ENCODE results near the gene C22orf15. TPM values are rescaled to one million over a fixed set of nuclear protein-coding genes. Genes with fewer than 3 reads are reported as not detected.

Gene C22orf15
- polyA plus RNA-seq, 1 donor, result 0.33 TPM

DNA sequence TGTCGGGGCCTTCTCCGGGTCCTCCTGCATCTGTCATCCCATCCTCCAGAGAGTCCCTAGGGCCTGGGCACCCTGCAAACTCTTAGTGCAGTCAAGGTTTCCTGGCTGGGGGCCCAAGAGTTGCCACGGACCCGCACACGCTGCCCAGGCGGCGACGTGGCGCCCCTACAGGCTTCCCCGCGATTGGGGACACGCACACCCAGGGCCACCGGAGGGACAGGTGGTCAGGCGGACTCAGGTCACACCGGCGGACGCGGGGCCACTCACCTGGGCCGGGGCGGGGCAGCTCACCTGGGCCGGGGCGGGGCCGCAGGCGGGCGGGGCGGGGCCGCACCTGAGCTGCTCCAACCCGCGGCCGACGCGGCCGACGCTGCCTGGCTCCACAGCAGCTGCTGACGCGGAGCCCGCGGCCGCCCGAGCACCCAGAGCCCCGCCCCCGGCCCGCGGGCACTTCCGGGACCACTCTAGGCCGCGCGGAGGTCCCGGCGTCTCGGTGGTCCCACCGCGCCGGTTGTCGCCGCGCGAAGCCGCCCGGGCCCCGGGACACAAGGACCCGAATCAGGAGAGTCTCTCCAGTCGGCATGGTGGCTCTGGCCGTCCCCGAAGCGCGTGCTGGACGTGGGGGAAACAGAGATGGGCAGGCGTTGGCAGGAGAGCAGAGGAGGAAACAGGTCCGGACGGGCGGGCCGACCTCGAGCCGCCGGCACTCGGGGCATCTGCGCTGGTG lies 11.9 kb upstream of the C22orf15 start, which contains the start of gene ZNF70:
Gene ZNF70, minus strand, starts transcription at position 399 of the 727 bp plus-strand sequence. CDS start 5,972 bp downstream, outside the sequence.
- DNase-seq (ENCODE audit: low read depth), result no peak

GRCh38 chr22:23751441-23751996 lies 11.3 kb upstream of the C22orf15 start:
- DNase-seq (ENCODE audit: low read depth), result no peak

DNA sequence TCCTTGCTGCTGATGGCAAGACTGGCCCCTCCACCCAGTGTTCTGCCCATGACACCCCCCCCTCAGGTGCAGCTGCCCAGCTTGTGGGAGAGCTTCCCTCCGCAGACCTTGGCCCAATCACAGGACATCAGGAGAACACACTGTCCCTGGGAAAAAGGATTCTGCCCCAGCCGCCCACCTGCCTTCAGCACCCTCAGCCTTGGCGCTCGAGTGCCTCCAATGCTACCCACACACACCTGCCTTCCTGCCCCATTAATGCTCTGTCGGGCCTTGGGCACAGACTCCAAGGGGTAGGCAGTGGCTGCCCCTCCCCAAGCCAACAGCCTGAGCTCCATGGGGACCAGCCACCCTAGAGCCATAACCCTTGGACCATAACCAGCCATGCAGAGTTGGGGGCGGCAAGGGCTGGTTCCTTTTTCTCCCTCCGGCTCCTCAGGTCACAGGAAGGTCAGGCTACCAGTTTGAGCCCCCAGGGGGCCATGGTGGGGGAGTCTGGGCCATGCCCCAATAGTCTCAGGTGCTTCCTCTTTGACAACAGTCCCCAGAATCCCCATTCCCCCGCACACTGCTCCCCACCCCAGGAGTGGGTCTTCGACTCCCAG lies 10.6 kb upstream of the C22orf15 start:
- DNase-seq (ENCODE audit: low read depth), result no peak

DNA sequence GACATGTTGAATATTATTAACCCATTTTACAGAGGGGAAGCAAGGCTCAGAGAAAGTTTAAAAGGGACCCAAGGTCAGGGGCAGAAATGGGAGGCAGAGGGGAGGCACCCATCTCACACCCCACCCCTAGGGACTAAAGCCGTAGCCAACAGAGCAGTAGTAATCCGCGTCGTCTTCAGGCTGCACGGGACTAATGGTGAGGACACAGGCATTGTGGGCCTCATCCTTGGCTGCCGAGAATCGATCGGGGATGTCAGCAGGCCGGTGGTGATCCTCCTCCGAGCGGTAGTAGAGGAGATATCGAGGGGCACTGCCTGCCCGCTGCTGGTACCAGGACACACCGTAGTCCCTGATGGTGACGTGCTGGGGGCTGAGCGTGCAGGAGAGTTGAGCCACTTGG lies 10.0 kb upstream of the C22orf15 start:
- DNase-seq (ENCODE audit: low read depth), result no peak

GRCh38 chr22:23753385-23753784 lies 9.4 kb upstream of the C22orf15 start:
- no peak for DNase-seq (ENCODE audit: low read depth)

DNA sequence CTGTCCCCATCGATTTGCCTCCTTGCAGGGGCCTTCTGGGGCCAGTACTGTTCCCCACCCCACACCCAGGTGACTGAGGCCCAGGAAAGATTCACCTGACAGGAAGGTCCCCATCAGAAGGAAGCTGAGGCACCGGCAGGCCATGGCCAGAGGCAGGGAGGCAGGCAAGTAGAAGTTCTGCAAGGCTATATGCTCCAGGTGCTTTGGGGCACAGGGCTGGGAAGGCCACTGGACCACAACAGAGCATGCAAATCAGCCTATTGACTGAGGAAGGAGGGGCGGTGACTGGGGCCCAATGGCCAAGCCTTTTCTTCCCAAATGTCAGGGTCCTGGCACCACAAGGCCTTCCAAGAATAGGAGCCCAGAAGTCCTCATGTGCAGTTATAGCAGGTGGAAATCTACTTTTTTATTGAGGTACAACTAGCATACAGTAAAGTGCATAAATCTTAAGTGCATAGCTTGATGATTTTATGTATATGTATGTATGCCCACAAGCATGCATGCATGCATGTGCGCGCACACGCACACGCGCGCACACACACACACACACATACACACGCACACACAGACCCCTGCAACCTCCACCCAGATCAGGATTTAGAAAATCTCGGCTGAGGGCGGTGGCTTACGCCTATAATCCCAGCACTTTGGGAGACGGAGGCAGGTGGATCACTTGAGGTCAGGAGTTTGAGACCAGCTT lies 8.4 kb upstream of the C22orf15 start, which contains the start of gene VPREB3:
Gene VPREB3, minus strand, starts transcription at position 206 of the 700 bp plus-strand sequence. Its CDS starts 62 bp downstream, at position 144.
- DNase-seq (ENCODE audit: low read depth), result no peak

GRCh38 chr22:23754980-23755636 lies 7.7 kb upstream of the C22orf15 start:
- no peak for DNase-seq (ENCODE audit: low read depth)

- no peak for DNase-seq (ENCODE audit: low read depth)
Measured at GRCh38 chr22:23755711-23756110, 7.1 kb upstream of the C22orf15 start.

GRCh38 chr22:23756891-23757290 lies 5.9 kb upstream of the C22orf15 start:
- DNase-seq (ENCODE audit: low read depth), result no peak

DNA sequence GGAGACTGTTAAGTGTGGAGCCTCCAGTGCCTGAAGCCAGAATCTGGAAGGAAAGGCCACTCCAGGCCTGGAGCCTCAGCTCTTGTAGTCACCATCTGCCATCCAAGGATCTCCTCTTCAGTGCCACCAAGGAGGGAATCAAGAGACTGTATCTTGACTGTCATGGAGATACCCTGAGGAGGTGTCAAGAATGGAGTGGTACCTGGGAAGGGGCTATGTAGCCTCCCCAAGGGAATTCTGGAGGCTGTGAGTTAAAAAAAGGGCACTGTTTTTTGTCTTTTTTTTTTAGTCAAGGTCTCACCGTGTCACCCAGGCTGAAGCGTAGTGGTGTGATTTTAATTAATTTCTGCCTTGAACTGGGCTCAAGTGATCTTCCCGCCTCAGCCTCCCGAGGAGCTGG lies 3.2 kb upstream of the C22orf15 start:
- no peak for DNase-seq (ENCODE audit: low read depth)

- no peak for DNase-seq (ENCODE audit: low read depth)
Measured at GRCh38 chr22:23760056-23760455, 2.7 kb upstream of the C22orf15 start.

DNA sequence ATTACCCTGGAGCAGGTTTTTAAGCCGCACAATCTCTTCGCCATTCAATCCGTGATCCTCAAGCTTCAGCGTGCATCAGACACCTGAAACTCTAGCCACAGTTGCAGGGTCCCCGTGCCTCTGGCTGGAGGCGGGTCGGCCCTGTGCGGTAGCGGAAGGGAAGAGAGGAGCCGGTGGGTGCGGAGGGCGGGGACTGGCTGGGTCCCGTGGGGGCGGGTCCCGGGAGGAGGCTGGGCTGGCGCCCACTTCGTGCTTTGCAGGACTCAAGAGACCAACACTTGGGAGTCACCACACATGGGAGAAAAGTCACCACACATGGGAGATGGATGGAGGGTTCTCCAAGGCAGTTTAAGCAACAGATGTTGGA lies 772 bp downstream of the C22orf15 start:
- no peak for DNase-seq (ENCODE audit: low read depth)

DNA sequence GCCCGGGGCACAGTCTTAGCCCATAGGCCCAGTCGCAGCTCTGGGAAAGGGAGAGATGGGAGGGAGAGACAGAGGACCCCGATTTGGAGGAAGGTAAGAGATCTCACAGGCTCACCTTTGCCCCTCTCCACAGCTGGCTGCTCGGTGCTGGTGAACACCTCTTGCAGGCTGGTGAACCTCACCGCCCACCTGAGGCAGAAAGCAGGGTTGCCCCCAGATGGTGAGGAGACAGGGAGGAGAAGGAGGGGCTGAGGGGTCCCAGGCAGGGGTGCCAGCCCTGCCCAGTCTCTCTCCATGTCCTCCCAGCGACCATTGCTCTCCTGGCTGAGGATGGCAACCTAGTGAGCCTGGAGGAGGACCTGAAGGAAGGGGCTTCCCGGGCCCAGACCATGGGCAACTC lies 1.2 kb downstream of the C22orf15 start:
- no peak for DNase-seq (ENCODE audit: low read depth)

DNA sequence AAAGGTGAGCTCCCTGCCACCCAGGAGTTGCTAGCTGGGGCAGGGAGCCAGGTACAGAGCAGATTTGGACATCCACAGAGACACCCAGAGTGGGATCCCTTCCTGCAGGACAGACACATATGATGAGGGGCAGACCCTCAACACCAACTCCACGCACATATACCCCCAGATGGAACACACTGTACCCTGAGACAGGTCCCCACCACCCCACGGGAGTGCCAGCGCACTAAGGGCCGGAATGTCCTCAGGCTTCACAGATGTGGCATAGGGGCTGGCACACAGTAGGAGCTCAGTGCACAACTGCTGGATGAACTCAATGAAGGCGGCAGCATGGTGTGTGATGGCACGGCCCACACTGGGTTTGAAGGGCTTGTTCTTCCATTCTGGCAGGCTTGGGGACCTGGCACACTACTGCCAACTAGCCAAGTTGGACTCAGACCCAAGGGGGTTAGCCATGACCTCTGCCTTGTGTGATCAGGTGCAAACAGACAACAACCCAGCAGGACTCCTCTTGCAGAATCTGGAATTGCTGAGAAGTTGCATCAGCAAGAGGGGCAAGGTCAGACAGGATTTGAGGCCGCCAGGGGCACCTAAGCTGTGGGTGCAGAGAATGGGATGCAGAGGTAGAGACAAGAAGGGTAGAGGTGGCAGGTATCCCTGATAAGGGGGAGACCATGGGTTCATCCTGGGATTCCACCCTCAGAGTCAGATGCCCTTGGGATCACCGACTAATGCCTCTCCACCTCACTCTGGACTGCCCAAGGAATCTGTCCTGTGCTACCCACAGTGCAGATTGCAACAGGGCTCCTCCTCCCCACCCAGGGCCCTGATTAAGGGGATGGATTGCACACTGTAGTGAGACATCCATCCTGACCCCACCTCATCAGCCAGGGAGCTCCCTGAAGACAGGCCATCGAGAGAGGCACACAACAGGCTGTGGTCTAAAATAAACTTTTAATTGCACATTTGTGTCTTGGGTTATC lies 2.4 kb downstream of the C22orf15 start:
- no peak for DNase-seq (ENCODE audit: low read depth)

- no peak for DNase-seq (ENCODE audit: low read depth)
Measured at GRCh38 chr22:23767303-23767672, 4.5 kb downstream of the C22orf15 start.

GRCh38 chr22:23767673-23768548 lies 5.1 kb downstream of the C22orf15 start, which contains the start of gene CHCHD10:
CHCHD10 (minus strand) TSS chr22:23767972; CDS start chr22:23767874, 98 bp downstream.
- no peak for DNase-seq (ENCODE audit: low read depth)

- no peak for DNase-seq (ENCODE audit: low read depth)
Measured at GRCh38 chr22:23769321-23769965, 6.7 kb downstream of the C22orf15 start.

GRCh38 chr22:23772315-23772648 lies 9.5 kb downstream of the C22orf15 start:
- DNase-seq (ENCODE audit: low read depth), result no peak

Data from forelimb muscle (tissue), 1 donor.